Osteoblast (primary cell): ENCODE measurements around the gene TLNRD1. TPM values are rescaled to one million over a fixed set of nuclear protein-coding genes. Genes with fewer than 3 reads are reported as not detected.

Source experiments
- DNase-seq: peaks from one replicate; pipeline ENCODE4 v3.0.0; 2011; ENCODE audit warnings: low spot score, mixed read lengths; ENCODE audit not compliant: insufficient read length; ENCODE audit errors: missing footprints
- H2AFZ ChIP-seq: 2 replicates; pipeline ENCODE4 v1.6.0; 2011; ENCODE audit warnings: mild to moderate bottlenecking, low read length
- H3K27ac ChIP-seq: 2 replicates; pipeline ENCODE4 v1.5.1; 2011; ENCODE audit warnings: mild to moderate bottlenecking, low read depth, low read length, moderate library complexity
- H3K27me3 ChIP-seq: 2 replicates; pipeline ENCODE4 v1.6.0; 2012; ENCODE audit warnings: mild to moderate bottlenecking, control low read depth, inconsistent platforms, low read length, moderate library complexity; ENCODE audit not compliant: insufficient read depth
- H3K36me3 ChIP-seq: 2 replicates; pipeline ENCODE4 v1.5.1; 2011; ENCODE audit warnings: mild to moderate bottlenecking, low read length, control low read depth, moderate library complexity; ENCODE audit not compliant: insufficient read depth
- H3K4me1 ChIP-seq: 2 replicates; pipeline ENCODE4 v1.5.1; 2011; ENCODE audit warnings: mild to moderate bottlenecking, low read length, control low read depth, moderate library complexity; ENCODE audit not compliant: insufficient read depth
- H3K4me2 ChIP-seq: 2 replicates; pipeline ENCODE4 v1.6.0; 2011; ENCODE audit warnings: mild to moderate bottlenecking, low read length; ENCODE audit not compliant: insufficient read depth
- H3K4me3 ChIP-seq: fragments of 200-600 bp; sonication (generic); 3 replicates; pipeline ENCODE4 v1.5.1; 2012; ENCODE audit warnings: mild to moderate bottlenecking, low read length, inconsistent platforms; ENCODE audit not compliant: insufficient read depth
- H3K79me2 ChIP-seq: 2 replicates; pipeline ENCODE4 v1.6.0; 2012; ENCODE audit warnings: mild to moderate bottlenecking, low read length, control low read depth, inconsistent platforms; ENCODE audit not compliant: insufficient read depth
- H3K9me3 ChIP-seq: 2 replicates; pipeline ENCODE4 v1.5.1; 2011; ENCODE audit warnings: low read depth, low read length, control low read depth
- H4K20me1 ChIP-seq: 2 replicates; pipeline ENCODE4 v1.6.0; 2012; ENCODE audit warnings: mild to moderate bottlenecking, low read length, control low read depth; ENCODE audit not compliant: insufficient read depth
- total RNA-seq: library from RNA; depleted of rRNA; stranded (reverse); fragments of >200 nt; gene quantifications from 2 replicates; pipeline ENCODE4 v1.2.3, GENCODE V29; 2012
- TF ChIP-seq, protein P1 (sequence below): IDR thresholded peaks from 2 replicates; pipeline ENCODE4 v1.5.1; 2011; ENCODE audit warnings: mild to moderate bottlenecking, low read depth, low read length, moderate library complexity; ENCODE audit errors: extremely low read depth

The TLNRD1 gene
- total RNA-seq, 1 donor: 7.6 TPM

GRCh38 chr15:81043281-81043934, 42.7 kb downstream of the TLNRD1 start:
- H2AFZ ChIP-seq: no peak overlapping the region
- TF ChIP-seq, protein P1, sequence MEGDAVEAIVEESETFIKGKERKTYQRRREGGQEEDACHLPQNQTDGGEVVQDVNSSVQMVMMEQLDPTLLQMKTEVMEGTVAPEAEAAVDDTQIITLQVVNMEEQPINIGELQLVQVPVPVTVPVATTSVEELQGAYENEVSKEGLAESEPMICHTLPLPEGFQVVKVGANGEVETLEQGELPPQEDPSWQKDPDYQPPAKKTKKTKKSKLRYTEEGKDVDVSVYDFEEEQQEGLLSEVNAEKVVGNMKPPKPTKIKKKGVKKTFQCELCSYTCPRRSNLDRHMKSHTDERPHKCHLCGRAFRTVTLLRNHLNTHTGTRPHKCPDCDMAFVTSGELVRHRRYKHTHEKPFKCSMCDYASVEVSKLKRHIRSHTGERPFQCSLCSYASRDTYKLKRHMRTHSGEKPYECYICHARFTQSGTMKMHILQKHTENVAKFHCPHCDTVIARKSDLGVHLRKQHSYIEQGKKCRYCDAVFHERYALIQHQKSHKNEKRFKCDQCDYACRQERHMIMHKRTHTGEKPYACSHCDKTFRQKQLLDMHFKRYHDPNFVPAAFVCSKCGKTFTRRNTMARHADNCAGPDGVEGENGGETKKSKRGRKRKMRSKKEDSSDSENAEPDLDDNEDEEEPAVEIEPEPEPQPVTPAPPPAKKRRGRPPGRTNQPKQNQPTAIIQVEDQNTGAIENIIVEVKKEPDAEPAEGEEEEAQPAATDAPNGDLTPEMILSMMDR: no peak
- no peak overlapping the region for H3K4me2 ChIP-seq
- no peaks in the 10 kb centered on the region for H3K79me2 ChIP-seq
- no peaks in the 10 kb centered on the region for H3K36me3 ChIP-seq
- H3K27ac ChIP-seq: no peak overlapping the region
- H3K27me3 ChIP-seq: no peaks in the 10 kb centered on the region
- no peak for DNase-seq
- no peak overlapping the region for H3K4me3 ChIP-seq
- no peaks in the 10 kb centered on the region for H3K4me1 ChIP-seq
- no peaks in the 10 kb centered on the region for H3K9me3 ChIP-seq
- no peaks in the 10 kb centered on the region for H4K20me1 ChIP-seq

DNA sequence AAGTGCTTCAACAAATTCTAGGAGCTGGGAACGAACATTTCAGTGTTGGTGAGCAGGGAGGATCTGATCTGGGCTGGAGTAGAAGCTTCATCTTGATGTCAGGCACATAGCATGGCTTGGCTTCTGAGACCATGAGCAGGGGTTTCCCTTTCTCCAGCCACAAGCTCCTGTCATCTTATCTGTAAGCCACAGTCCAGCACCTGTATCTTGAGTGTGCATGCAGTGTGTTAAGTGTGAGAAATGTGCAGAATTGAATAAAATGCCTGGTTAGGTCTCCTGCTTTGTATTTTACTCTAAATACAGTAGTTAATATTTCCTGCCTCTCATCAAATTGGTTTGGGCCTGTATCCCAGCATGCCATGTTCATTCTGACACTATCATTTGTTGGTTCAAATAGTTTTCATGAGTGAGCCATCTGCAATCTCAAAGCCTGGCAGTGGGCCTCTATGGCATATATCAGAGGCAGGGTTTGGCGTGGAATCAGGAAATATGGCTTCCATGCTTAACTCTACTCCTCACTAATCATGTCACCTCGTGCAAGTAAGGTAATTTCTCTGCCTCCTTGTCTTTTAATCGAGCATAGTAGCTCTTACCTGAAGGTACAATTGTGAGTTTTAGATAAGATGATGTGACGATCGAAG, 43.3 kb downstream of the TLNRD1 start:
- no peaks in the 10 kb centered on the region for H3K27me3 ChIP-seq
- H3K79me2 ChIP-seq: no peaks in the 10 kb centered on the region
- H4K20me1 ChIP-seq: no peaks in the 10 kb centered on the region
- no peak overlapping the region for H3K4me3 ChIP-seq
- no peaks in the 10 kb centered on the region for H3K9me3 ChIP-seq
- no peaks in the 10 kb centered on the region for H3K36me3 ChIP-seq
- no peaks in the 10 kb centered on the region for H3K4me1 ChIP-seq
- H3K27ac ChIP-seq: no peak overlapping the region
- no peak for DNase-seq
- no peak overlapping the region for H2AFZ ChIP-seq
- H3K4me2 ChIP-seq: no peak overlapping the region
- TF ChIP-seq, protein P1: no peak

DNA sequence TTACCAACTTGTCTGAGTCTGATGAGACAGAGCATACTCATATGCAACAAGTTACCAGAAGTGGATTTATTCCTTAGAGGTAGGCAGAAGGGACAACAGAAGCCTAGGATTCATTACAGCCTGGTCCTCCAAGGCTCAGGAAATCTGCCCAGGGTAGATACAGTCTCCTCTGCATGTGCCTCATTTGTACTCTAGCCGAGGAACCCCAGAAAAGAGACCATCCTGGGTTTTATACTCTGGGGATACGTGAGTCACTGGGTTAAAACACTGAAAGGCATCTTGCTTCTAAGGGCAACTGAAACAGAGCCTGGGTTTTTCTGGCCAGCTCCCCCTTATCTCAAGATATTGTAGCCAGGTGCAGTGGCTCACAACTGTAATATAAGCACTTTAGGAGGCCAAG, 45.6 kb downstream of the TLNRD1 start:
- no peak overlapping the region for H3K27ac ChIP-seq
- H3K27me3 ChIP-seq: peaks cover 3% of the 10 kb centered on the region
- H3K9me3 ChIP-seq: no peaks in the 10 kb centered on the region
- no peak overlapping the region for H3K4me2 ChIP-seq
- no peaks in the 10 kb centered on the region for H3K79me2 ChIP-seq
- DNase-seq: no peak
- H3K4me3 ChIP-seq: no peak overlapping the region
- H3K36me3 ChIP-seq: no peaks in the 10 kb centered on the region
- H2AFZ ChIP-seq: no peak overlapping the region
- no peaks in the 10 kb centered on the region for H4K20me1 ChIP-seq
- H3K4me1 ChIP-seq: no peaks in the 10 kb centered on the region
- TF ChIP-seq, protein P1: no peak

DNA sequence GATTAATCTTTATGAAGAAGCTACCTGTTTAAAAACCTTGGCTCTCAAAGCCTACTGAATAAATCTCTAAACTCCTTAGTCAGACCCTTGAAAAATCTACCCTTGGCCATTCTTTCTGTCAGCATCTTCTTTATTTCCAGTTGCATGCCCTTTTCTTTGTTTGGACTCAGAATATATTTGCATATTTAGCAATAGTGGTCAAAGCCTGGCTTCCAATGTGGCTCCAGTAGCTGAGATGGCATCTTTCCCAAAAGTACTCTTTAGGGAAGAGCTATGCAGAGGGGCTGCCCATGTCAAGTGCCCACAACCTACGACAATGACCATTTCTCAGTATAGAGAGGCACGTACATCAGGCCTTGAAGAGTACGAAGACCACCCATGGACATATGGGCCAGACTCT, 47.2 kb downstream of the TLNRD1 start:
- TF ChIP-seq, protein P1: no peak
- peaks cover 3% of the 10 kb centered on the region for H3K27me3 ChIP-seq
- no peaks in the 10 kb centered on the region for H3K79me2 ChIP-seq
- no peaks in the 10 kb centered on the region for H3K4me1 ChIP-seq
- no peak for DNase-seq
- H4K20me1 ChIP-seq: no peaks in the 10 kb centered on the region
- H3K27ac ChIP-seq: no peak overlapping the region
- H3K4me2 ChIP-seq: no peak overlapping the region
- no peak overlapping the region for H3K4me3 ChIP-seq
- H3K9me3 ChIP-seq: no peaks in the 10 kb centered on the region
- no peaks in the 10 kb centered on the region for H3K36me3 ChIP-seq
- no peak overlapping the region for H2AFZ ChIP-seq
